Caco-2 (cell line): ENCODE measurements around the gene PDE2A. TPM values are rescaled to one million over a fixed set of nuclear protein-coding genes. Genes with fewer than 3 reads are reported as not detected.

Experiments used
- BruUV-seq: library from RNA; stranded (reverse); fragments of 400-500 nt; replicated peaks from 2 replicates; lab custom pipeline; 2021; lab: Mats Ljungman, UMichigan
- CTCF ChIA-PET: fragments of 300-600 bp; sonication (Branson Sonifier 250); formaldehyde crosslinking; loops from one replicate; lab custom pipeline; 2022; ENCODE audit warnings: antibody characterized with exemption; lab: Charles Lee
- POLR2A ChIA-PET: fragments of 300-600 bp; sonication (Branson Sonifier 250); formaldehyde crosslinking; loops from one replicate; lab custom pipeline; 2022; ENCODE audit warnings: antibody characterized with exemption; lab: Charles Lee
- DNase-seq, 2 experiments: peaks; one replicate each; pipeline versions ENCODE4 v3.0.0 to v3.0.0-alpha.2; 2020 to 2022
- H3K27me3 ChIP-seq: replicated peaks from 2 replicates; pipeline ENCODE4 v1.6.0; 2011; ENCODE audit warnings: low read length; ENCODE audit not compliant: control insufficient read depth, insufficient read depth
- H3K36me3 ChIP-seq: 2 replicates; pipeline ENCODE4 v1.5.1; 2011; ENCODE audit warnings: low read length; ENCODE audit not compliant: control insufficient read depth, insufficient read depth
- H3K4me1 ChIP-seq: fragments of 250-450 bp; sonication (Bioruptor Pico); 2 replicates; pipeline ENCODE4 v1.5.1; 2020; ENCODE audit warnings: mild to moderate bottlenecking
- H3K4me3 ChIP-seq: 2 replicates; pipeline ENCODE4 v1.5.1; 2011; ENCODE audit warnings: low read depth, mild to moderate bottlenecking, control low read depth, low read length
- H3K9me3 ChIP-seq: fragments of 250-450 bp; sonication (Bioruptor Pico); 2 replicates; pipeline ENCODE4 v1.5.1; 2020; ENCODE audit warnings: mild to moderate bottlenecking, moderate library complexity
- H3K27ac Mint-ChIP-seq: one replicate; pipeline ENCODE4 v1.8.0; 2022; ENCODE audit warnings: mixed read lengths; ENCODE audit not compliant: unreplicated experiment
- H3K27me3 Mint-ChIP-seq: one replicate; pipeline ENCODE4 v1.8.0; 2022; ENCODE audit warnings: mixed read lengths; ENCODE audit not compliant: insufficient read depth, unreplicated experiment
- H3K36me3 Mint-ChIP-seq: one replicate; pipeline ENCODE4 v1.8.0; 2022; ENCODE audit warnings: mild to moderate bottlenecking, mixed read lengths; ENCODE audit not compliant: insufficient read depth, unreplicated experiment
- H3K4me1 Mint-ChIP-seq: one replicate; pipeline ENCODE4 v1.8.0; 2022; ENCODE audit warnings: low read depth, mixed read lengths; ENCODE audit not compliant: unreplicated experiment
- H3K4me3 Mint-ChIP-seq: one replicate; pipeline ENCODE4 v1.8.0; 2022; ENCODE audit warnings: mild to moderate bottlenecking, moderate library complexity, mixed read lengths; ENCODE audit not compliant: unreplicated experiment
- H3K9me3 Mint-ChIP-seq: one replicate; pipeline ENCODE4 v1.8.0; 2022; ENCODE audit warnings: mixed read lengths; ENCODE audit not compliant: unreplicated experiment
- CTCF ChIP-seq, 2 experiments: fragments of 200-600 bp in 1 of 2; IDR thresholded peaks; 1 replicate in 1 of 2; 2 replicates in 1 of 2; pipeline versions ENCODE4 v1.5.1 to v1.8.0; 2011 to 2022; ENCODE audit warnings: antibody characterized with exemption in 1 of 2, control low read depth in 1 of 2, inconsistent platforms in 1 of 2, low read depth in 1 of 2, low read length in 1 of 2, mild to moderate bottlenecking in 1 of 2, moderate library complexity in 1 of 2; ENCODE audit not compliant: insufficient read depth in 1 of 2, severe bottlenecking in 1 of 2, unreplicated experiment in 1 of 2
- intact Hi-C: fragments of 100-400 bp; cut with micrococcal nuclease; formaldehyde crosslinking; loops from one replicate; pipeline ENCODE4 v1.10.0; 2022; ENCODE audit not compliant: unreplicated experiment
- total RNA-seq: library from RNA; stranded (reverse); gene quantifications from 2 replicates; pipeline ENCODE4 v1.2.3, GENCODE V29; 2022

Gene PDE2A
- total RNA-seq, 1 experiment from 2014 or later: 1.4 TPM

GRCh38 chr11:72711141-72711540, 36.9 kb upstream of the PDE2A start:
- no peak for TF ChIP-seq CTCF (IDR thresholded peaks at IDR 0.05; ENCODE audit: insufficient read depth in 1 of 2, low read depth in 1 of 2, low read length in 1 of 2, severe bottlenecking in 1 of 2, unreplicated experiment in 1 of 2)
- no peaks in the 10 kb centered on the region for H3K27me3 Mint-ChIP-seq
- POLR2A ChIA-PET: no interaction called here
- H3K36me3 Mint-ChIP-seq: peaks cover 36% of the 10 kb centered on the region
- intact Hi-C loops: no loop called here
- DNase-seq: no peak
- CTCF ChIA-PET: interaction anchor here (0.6 kb wide), 1 partner anchor 14 kb away, joined by 3 read pairs; no protein-coding TSS in a partner anchor
- no peaks in the 10 kb centered on the region for H3K9me3 Mint-ChIP-seq
- BruUV-seq: no TSS peak
- no peaks in the 10 kb centered on the region for H3K27me3 ChIP-seq
- no peaks in the 10 kb centered on the region for H3K4me1 ChIP-seq
- H3K9me3 ChIP-seq: no peaks in the 10 kb centered on the region
- peaks cover 7% of the 10 kb centered on the region for H3K4me1 Mint-ChIP-seq
- H3K4me3 Mint-ChIP-seq: no peak overlapping the region
- no peak overlapping the region for H3K27ac Mint-ChIP-seq
- H3K4me3 ChIP-seq: no peak overlapping the region
- H3K36me3 ChIP-seq: peaks cover 10% of the 10 kb centered on the region; the same call in 1 of the 2 replicates

GRCh38 chr11:72710278-72710677, 36.1 kb upstream of the PDE2A start:
- H3K36me3 Mint-ChIP-seq: peaks cover 42% of the 10 kb centered on the region
- no TSS peak for BruUV-seq
- no peak overlapping the region for H3K4me3 Mint-ChIP-seq
- H3K27me3 Mint-ChIP-seq: no peaks in the 10 kb centered on the region
- H3K4me3 ChIP-seq: no peak overlapping the region
- no peaks in the 10 kb centered on the region for H3K4me1 ChIP-seq
- H3K27me3 ChIP-seq: no peaks in the 10 kb centered on the region
- intact Hi-C loops: no loop called here
- H3K9me3 ChIP-seq: no peaks in the 10 kb centered on the region
- DNase-seq: no peak
- H3K27ac Mint-ChIP-seq: no peak overlapping the region
- ChIA-PET POLR2A (no interaction called here), CTCF (interaction anchor here (0.6 kb wide), 1 partner anchor 15 kb away, joined by 3 read pairs; no protein-coding TSS in a partner anchor)
- peaks cover 10% of the 10 kb centered on the region; the same call in 1 of the 2 replicates for H3K36me3 ChIP-seq
- no peak for TF ChIP-seq CTCF (IDR thresholded peaks at IDR 0.05; ENCODE audit: insufficient read depth in 1 of 2, low read depth in 1 of 2, low read length in 1 of 2, severe bottlenecking in 1 of 2, unreplicated experiment in 1 of 2)
- H3K4me1 Mint-ChIP-seq: peaks cover 7% of the 10 kb centered on the region
- H3K9me3 Mint-ChIP-seq: no peaks in the 10 kb centered on the region

- Mint-ChIP-seq H3K9me3 (no peaks in the 10 kb centered on the region), H3K4me3 (no peak overlapping the region), H3K36me3 (peaks cover 46% of the 10 kb centered on the region), H3K27ac (no peak overlapping the region), H3K4me1 (peaks cover 7% of the 10 kb centered on the region), H3K27me3 (no peaks in the 10 kb centered on the region)
- H3K36me3 ChIP-seq: peaks cover 10% of the 10 kb centered on the region; the same call in 1 of the 2 replicates
- no peaks in the 10 kb centered on the region for H3K9me3 ChIP-seq
- BruUV-seq: no TSS peak
- ChIA-PET POLR2A (interaction anchor here (0.6 kb wide), 2 partner anchors 24 to 771 kb away, joined by 3 to 7 read pairs; no protein-coding TSS in a partner anchor), CTCF (interaction anchor here (0.6 kb wide), 1 partner anchor 19 kb away, joined by 3 read pairs; no protein-coding TSS in a partner anchor)
- H3K4me3 ChIP-seq: no peak overlapping the region
- no peaks in the 10 kb centered on the region for H3K4me1 ChIP-seq
- H3K27me3 ChIP-seq: no peaks in the 10 kb centered on the region
- intact Hi-C loops: no loop called here
- no peak for DNase-seq
- TF ChIP-seq CTCF (IDR thresholded peaks at IDR 0.05; ENCODE audit: insufficient read depth in 1 of 2, low read depth in 1 of 2, low read length in 1 of 2, severe bottlenecking in 1 of 2, unreplicated experiment in 1 of 2): no peak
These were observed 35.4 kb upstream of the PDE2A start for GRCh38 chr11:72709478-72710238.
